ENCODE measurements around the gene HOOK2. TPM values are rescaled to one million over a fixed set of nuclear protein-coding genes. Genes with fewer than 3 reads are reported as not detected.
A peak's percentile ranks its signal among the peaks of the same experiment; 100 is the strongest.

The HOOK2 gene
- total RNA-seq, 4 donors from 2014 or later: 49.9 to 122 (median 65.8) TPM

- intact Hi-C loops (cut with DNase I; ENCODE audit: low total_unique reads): no loop called here
- no peak overlapping the region for H3K4me3 ChIP-seq (ENCODE audit: low read depth, poor library complexity, severe bottlenecking)
- TF ChIP-seq CTCF (IDR thresholded peaks at IDR 0.05) (no peak), POLR2A (IDR thresholded peaks at IDR 0.05) (no peak)
- 17 to 24% methylated on average over 16 to 24 of the region's 24 CpGs for WGBS, 2 donors
- DNase-seq (ENCODE audit: low spot score in 2 of 2): no peak
Observed at GRCh38 chr19:12749938-12750521, 25.3 kb downstream of the HOOK2 start.

- H3K4me3 ChIP-seq (ENCODE audit: low read depth, poor library complexity, severe bottlenecking): no peak overlapping the region
- 71 to 86% methylated on average over 5 of the region's 6 CpGs for WGBS, 2 donors
- intact Hi-C loops (cut with DNase I; ENCODE audit: low total_unique reads): no loop called here
- DNase-seq (ENCODE audit: low spot score in 2 of 2): no peak
- TF ChIP-seq POLR2A (IDR thresholded peaks at IDR 0.05): no peak
- no peak for TF ChIP-seq CTCF (IDR thresholded peaks at IDR 0.05)
Observed at GRCh38 chr19:12748489-12748888, 26.9 kb downstream of the HOOK2 start.

GRCh38 chr19:12745166-12745897 is 30.0 kb downstream of the HOOK2 start:
- TF ChIP-seq POLR2A (IDR thresholded peaks at IDR 0.05) (no peak), CTCF (IDR thresholded peaks at IDR 0.05) (no peak)
- WGBS, 2 donors: 76 to 79% methylated on average over 15 to 22 of the region's 22 CpGs
- no peak overlapping the region for H3K4me3 ChIP-seq (ENCODE audit: low read depth, poor library complexity, severe bottlenecking)
- DNase-seq (ENCODE audit: low spot score in 2 of 2): no peak
- intact Hi-C loops (cut with DNase I; ENCODE audit: low total_unique reads): no loop called here

GRCh38 chr19:12737835-12738351 is 37.5 kb downstream of the HOOK2 start:
- peak overlapping the region; percentile 67 for H3K4me3 ChIP-seq (ENCODE audit: low read depth, poor library complexity, severe bottlenecking)
- TF ChIP-seq POLR2A (IDR thresholded peaks at IDR 0.05) (no peak), CTCF (IDR thresholded peaks at IDR 0.05) (no peak)
- 12% methylated on average over 9 to 13 of the region's 13 CpGs for WGBS, 2 donors
- DNase-seq (ENCODE audit: low spot score in 2 of 2): no peak
- intact Hi-C loops (cut with DNase I; ENCODE audit: low total_unique reads): no loop called here

GRCh38 chr19:12736995-12737834 is 38.1 kb downstream of the HOOK2 start, which contains the start of gene GET3:
Gene GET3 (plus strand): TSS chr19:12737497. CDS start chr19:12737506, 9 bp downstream.
- 0% methylated on average over 27 to 29 of the region's 29 CpGs for WGBS, 2 donors
- no peak for TF ChIP-seq POLR2A (IDR thresholded peaks at IDR 0.05)
- TF ChIP-seq CTCF (IDR thresholded peaks at IDR 0.05): no peak
- intact Hi-C loops (cut with DNase I; ENCODE audit: low total_unique reads): no loop called here
- peak; percentile 97 for DNase-seq (ENCODE audit: low spot score in 2 of 2)
- peak within 1 kb of the TSS; percentile 67 for H3K4me3 ChIP-seq (ENCODE audit: low read depth, poor library complexity, severe bottlenecking)

Data from lower leg skin (tissue), 4 donors.